ENCODE measurements around the gene MRPL41. TPM values are rescaled to one million over a fixed set of nuclear protein-coding genes. Genes with fewer than 3 reads are reported as not detected.
"Not testable (repeated sequence)": the region's sequence is repeated elsewhere in the genome, so short reads cannot be mapped to it uniquely, and the experiment has no call there.

MRPL41 gene
- 48.4 and 72.4 TPM in 2 replicates for total RNA-seq

DNA sequence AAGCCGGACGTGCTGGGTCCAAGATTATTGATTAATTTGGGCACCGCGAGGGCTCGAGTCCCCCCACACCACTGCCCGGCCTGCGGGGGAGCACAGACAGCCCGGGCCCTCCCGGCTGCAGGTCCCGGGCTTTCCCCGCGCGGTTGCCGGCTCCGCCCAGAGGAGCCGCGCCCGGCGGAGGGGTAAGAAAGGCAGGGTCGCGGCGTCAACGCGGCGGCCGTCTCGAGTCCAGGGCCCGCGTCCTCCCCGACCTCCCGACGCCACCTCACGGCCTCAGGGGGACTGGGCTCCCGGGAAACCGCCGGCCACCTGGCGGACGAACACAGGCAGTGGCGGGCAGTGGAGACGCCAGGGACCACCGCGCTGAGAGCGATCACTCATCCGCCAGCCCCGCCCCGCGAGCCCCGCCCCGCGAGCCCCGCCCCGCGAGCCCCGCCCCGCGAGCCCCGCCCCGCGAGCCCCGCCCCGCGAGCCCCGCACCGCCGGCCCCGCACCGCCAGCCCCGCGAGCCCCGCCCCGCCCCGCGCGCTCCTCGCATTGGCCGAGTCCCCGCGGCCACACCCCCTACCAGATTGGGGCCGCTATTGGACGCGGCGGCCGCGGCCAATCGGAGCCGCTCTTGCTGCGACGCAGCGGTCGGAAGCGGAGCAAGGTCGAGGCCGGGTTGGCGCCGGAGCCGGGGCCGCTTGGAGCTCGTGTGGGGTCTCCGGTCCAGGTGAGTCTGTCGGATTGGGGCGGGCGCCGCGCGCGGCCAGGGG, at the start of gene MRPL41:
Gene MRPL41, plus strand, starts transcription at position 616 of the 758 bp plus-strand sequence. CDS start 203 bp downstream, outside the sequence.
- peak; percentile 91 to 93 for DNase-seq (ENCODE audit: low read depth in 2 of 2)

GRCh38 chr9:137502008-137502911, 49.4 kb upstream of the MRPL41 start:
- DNase-seq (ENCODE audit: low read depth in 2 of 2), result no peak

DNA sequence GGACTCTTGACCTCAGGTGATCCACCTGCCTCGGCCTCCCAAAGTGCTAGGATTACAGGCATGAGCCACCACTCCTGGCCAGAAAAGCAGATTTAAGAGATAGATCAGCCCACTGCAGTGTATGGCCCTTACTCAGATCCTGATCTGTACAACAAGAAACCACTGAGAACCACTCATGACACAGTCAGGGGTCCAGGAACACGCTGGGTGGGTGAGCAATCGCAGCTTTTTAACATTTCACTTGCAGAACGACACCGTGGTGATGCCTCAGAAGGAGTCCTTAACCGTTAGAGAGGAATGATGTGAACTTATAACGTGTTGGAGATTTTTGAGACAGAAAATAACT, 47.3 kb upstream of the MRPL41 start:
- no peak for DNase-seq (ENCODE audit: low read depth in 2 of 2)

DNA sequence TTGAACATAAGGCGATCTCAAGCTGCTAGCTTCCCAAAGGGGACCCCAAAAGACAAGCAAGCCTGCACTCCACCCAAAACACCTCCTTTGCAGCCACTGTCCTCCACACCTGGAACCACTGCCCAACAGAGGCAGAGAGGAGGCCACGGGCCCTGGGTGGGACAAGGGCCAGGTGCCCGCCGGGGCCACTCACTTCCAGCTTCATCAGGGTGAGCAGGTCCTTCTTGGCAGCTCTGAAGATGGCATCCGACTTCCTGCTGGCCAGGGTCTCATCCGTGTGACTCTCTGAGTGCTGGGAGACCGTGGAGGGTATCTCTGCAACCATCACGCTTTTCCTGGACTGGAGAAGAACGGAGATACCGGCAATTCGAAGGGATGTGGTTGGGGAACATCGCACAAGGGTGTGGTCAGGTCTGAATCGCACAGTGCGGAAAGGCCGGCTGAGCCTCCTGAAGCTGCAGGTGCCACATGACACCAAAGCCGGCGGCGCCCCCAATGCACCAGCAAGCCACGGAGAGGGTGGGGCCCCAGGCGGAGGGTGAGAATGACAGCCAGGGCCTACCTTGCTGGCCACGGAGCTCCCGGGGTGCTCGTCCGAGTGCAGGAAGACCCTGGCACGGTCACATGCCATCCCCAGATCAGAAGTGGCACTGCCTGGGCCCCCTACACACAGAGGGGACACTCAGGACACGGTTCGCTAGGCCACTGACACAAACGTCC, 46.1 kb upstream of the MRPL41 start:
- DNase-seq (ENCODE audit: low read depth in 2 of 2), result no peak

- no peak for DNase-seq (ENCODE audit: low read depth in 2 of 2)
Observed at GRCh38 chr9:137506274-137506673, 45.4 kb upstream of the MRPL41 start.

DNA sequence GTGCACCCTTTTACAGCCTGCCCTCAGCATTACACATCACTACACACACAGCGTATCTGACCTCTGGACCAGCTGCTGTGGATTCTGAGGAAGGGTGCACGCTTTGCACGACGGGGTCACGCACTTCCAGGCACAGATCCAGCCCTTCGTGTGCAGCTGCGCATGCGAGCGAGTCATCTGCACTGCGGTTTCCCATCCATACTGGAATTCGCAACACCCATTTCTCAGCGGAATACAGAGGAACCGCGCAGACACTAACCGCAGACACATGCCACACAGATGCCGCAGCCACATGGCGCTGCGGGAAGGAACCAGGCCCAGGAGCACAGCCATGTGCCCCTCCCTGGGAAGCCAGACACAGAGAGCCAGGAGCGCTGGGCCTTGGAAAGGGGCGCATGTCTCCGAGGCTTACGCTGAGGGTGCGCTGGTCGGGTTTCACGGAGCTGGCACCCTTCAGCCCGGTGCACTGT, 44.9 kb upstream of the MRPL41 start:
- no peak for DNase-seq (ENCODE audit: low read depth in 2 of 2)

- no peak for DNase-seq (ENCODE audit: low read depth in 2 of 2)
Observed at GRCh38 chr9:137509198-137509597, 42.5 kb upstream of the MRPL41 start.

DNA sequence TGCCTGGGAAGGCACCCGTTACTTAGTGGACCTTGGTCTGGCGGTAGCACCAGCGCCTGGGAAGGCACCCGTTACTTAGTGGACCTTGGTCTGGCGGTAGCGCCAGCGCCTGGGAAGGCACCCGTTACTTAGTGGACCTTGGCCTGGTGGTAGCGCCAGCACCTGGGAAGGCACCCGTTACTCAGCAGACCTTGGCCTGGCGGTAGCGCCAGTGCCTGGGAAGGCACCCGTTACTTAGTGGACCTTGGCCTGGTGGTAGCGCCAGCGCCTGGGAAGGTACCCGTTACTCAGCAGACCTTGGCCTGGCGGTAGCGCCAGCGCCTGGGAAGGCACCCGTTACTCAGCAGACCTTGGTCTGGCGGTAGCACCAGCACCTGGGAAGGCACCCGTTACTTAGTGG, 40.6 kb upstream of the MRPL41 start:
- DNase-seq (ENCODE audit: low read depth in 2 of 2), result not testable (repeated sequence)

GRCh38 chr9:137511758-137512463, 39.8 kb upstream of the MRPL41 start:
- DNase-seq (ENCODE audit: low read depth in 2 of 2), result no peak

DNA sequence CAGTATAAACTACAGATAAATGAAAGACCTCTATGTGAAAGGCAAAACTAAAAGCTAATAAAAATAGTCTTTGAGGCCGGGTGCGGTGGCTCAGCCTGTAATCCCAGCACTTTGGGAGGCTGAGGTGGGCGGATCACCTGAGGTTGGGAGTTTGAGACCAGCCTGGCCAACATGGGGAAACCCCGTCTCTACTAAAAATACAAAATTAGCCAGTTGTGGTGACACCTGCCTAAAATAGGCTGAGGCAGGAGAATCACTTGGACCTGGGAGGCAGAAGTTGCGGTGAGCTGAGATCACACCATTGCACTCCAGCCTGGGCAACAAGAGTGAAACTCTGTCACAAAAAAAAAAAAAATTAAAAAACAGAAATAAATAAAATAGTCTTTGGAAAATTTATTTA, 38.5 kb upstream of the MRPL41 start:
- not testable (repeated sequence) for DNase-seq (ENCODE audit: low read depth in 2 of 2)

- DNase-seq (ENCODE audit: low read depth in 2 of 2), result not testable (repeated sequence)
Observed at GRCh38 chr9:137513801-137514570, 37.7 kb upstream of the MRPL41 start.

- no peak for DNase-seq (ENCODE audit: low read depth in 2 of 2)
Observed at GRCh38 chr9:137514691-137515337, 36.9 kb upstream of the MRPL41 start.

DNA sequence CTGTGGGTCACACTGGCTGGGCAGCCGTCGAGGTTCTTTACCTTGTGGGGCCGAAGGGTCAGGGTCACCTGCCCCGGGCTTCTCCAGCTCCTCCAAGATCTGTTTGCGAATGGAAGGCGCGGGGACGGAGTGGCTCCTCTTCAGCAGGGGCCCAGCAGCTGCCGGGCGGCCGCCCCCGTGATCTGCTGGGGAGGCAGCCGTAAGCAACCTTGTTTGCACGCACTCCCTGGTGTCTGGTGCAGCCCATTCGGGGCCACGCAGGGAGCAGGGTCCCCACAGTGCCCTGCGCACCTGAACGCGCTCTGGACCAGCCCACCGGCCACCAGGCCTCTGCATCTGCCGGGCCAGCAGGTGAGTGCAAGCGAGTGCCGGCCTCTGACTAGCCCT, 36.3 kb upstream of the MRPL41 start:
- no peak for DNase-seq (ENCODE audit: low read depth in 2 of 2)

DNA sequence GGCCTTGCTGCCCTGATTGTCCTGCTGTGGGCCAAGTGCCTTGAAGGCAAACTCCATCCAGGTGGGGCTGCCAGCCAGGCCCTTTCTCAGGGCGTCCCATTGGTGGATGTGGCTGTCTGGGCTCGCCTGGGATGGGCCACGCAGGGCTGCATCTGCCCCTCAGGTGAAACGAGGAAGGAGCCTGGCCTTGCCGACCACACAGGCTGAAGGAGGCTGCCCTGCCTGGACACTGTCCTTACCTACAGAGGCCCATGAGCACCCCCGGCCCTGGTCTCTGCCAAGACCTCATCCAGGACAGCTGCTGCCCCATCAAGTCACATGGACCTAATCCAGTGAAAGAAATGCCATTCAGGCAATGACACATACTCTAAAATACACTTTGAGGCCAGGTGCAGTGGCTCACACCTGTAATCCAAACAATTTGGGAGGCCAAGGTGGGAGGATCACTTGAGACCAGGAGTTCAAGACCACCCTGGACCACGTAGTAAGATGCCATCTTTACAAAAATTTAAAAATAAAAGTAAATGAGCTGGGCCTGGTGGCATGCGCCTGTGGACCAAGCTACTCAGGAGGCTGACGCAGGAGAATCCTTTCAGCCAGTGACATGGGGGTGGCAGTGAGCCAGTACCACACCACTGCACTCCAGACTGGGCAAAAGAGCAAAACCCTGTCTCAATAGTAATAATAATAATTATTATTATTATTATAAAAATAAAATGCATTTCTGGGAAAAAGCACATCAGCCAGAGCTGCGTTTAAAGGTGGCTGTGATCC, 35.3 kb upstream of the MRPL41 start:
- DNase-seq (ENCODE audit: low read depth in 2 of 2), result no peak

DNA sequence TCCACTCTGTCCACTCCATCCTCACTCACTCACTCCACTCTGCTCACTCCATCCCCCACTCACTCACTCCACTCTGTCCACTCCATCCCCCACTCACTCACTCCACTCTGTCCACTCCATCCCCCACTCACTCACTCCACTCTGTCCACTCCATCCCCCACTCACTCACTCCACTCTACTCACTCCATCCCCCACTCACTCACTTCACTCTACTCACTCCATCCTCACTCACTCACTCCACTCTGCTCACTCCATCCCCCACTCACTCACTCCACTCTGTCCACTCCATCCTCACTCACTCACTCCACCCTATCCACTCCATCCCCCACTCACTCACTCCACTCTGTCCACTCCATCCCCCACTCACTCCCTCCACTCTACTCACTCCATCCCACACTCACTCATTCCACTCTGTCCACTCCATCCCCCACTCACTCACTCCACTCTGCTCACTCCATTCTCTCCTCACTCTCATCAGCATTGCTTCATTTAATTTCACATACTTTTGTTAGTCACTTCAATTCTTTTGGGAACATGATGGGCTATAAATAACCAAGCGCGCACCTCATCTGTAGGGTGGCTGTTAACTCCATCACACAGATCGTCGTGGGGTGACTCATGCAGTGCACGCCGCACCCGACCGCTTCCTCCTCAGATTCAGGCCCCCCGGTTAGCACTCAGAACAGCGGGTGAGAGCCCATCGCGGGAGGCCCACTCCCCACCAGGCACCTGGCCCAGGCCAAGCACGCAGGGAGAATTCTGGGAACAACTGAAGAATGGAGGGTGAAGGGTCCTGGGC, 32.8 kb upstream of the MRPL41 start:
- DNase-seq (ENCODE audit: low read depth in 2 of 2), result not testable (repeated sequence)

GRCh38 chr9:137519553-137519952, 32.1 kb upstream of the MRPL41 start:
- DNase-seq (ENCODE audit: low read depth in 2 of 2), result no peak

DNA sequence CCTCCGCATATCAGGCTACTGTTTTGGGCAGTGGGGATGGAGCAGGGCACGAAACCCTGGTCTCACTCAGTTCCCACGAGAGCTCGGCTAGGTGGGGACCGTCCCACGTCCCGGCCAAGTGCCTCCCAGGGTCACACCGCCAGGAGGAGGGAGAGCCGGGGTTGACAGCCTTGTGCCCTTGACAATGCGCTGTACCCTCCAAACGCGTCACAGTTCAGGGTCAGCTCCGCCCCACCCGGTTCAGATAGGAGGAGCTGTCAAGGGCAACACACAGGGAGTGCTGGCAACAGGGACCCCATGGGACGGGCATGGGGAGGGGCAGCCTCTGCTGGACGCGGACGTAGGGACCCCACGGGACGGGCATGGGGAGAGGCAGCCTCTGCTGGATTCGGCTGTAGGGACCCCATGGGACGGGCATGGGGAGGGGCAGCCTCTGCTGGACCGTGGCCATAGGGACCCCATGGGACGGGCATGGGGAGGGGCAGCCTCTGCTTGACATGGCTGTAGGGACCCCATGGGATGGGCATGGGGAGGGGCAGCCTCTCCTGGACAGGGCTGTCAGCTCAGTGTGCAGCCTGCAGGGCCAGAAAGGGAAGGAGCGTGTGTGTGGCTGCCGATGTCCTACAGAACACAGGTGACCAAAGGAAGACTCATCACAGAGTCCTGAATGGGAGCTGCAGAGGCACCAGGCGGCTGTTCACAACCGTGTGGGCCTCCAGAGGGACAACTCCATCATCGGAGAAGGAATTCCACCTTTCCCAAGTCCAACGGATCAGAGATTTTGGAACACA, 30.9 kb upstream of the MRPL41 start:
- no peak for DNase-seq (ENCODE audit: low read depth in 2 of 2)

Data from lung microvascular endothelial cell (primary cell).